NOMO-1 treated with DMSO at 0.1 percent for 48 hours (cell line): ENCODE measurements around the gene PIN1.

ENCODE experiments used
- DNase-seq: peaks from one replicate; lab custom pipeline; 2025; ENCODE audit not compliant: unreplicated experiment; lab: John Stamatoyannopoulos, UW

PIN1 gene

DNA sequence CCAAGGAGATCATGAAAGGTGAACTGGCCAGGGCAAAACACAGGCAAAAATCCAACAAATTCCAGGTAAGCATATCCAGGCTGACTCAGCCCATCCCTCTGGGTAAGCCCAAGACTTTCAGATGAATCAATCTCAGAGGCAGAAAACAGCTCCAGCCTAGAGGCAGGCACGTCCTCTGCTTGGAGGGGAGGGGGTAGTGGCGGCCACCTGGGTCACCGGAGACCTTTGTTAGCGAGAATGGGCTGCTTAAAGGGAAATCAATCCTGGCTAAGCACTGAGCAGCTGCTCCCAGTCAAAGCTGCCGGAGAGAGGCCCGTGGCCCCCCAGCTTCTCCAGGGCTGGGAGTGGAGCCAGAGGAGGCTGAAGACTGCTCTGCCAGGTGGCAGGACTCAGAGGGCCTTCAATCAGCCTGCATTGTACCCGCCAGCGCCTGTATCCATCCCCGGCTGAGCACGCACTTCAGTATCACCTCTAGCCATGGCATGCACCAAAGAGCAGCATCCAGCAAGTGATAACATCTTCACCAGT is 48.2 kb downstream of the PIN1 start:
- no peak for DNase-seq

- no peak for DNase-seq
Observed at GRCh38 chr19:9883764-9884163, 48.6 kb downstream of the PIN1 start.

- DNase-seq: no peak
Observed at GRCh38 chr19:9885077-9885552, 50.0 kb downstream of the PIN1 start.

GRCh38 chr19:9891609-9892373 is 56.7 kb downstream of the PIN1 start:
- no peak for DNase-seq
